ENCODE data around the gene TUBA4A. TPM values are rescaled to one million over a fixed set of nuclear protein-coding genes. Genes with fewer than 3 reads are reported as not detected.

The TUBA4A gene
- total and polyA plus RNA-seq, 2 experiments from 2014 or later = 44.3 to 77.7 TPM

DNA sequence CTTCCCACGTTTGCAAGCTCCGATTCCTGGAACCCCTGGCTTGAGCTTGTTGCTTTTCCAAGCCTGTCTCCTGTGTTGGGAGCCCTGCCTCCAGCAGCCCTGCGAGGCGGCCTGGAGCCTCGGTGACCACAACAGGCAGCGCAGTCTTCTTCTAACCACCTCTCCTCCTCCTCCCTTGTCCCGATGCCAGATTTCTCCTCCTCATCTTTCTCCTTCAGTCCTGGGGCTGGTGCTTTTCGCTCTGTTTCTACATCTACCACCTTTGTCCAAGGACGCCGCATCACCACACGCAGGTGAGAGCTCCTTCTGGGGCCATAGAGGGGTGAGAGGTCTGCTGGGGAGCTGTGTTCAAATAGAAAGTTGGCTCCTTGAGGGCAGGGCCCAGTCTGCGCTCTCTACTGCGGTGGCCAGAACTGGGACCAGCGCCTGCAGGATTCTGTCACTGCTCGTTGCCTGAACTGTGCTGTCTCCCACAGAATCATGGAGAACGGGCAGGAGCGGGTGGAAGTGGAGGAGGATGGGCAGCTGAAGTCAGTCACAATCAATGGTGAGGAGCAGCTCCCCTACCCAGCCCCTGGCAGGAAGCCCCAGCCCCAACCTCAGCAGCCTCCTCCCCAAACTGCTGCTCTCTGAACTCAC is 29.3 kb upstream of the TUBA4A start (continued):
- TF ChIP-seq, protein P1, sequence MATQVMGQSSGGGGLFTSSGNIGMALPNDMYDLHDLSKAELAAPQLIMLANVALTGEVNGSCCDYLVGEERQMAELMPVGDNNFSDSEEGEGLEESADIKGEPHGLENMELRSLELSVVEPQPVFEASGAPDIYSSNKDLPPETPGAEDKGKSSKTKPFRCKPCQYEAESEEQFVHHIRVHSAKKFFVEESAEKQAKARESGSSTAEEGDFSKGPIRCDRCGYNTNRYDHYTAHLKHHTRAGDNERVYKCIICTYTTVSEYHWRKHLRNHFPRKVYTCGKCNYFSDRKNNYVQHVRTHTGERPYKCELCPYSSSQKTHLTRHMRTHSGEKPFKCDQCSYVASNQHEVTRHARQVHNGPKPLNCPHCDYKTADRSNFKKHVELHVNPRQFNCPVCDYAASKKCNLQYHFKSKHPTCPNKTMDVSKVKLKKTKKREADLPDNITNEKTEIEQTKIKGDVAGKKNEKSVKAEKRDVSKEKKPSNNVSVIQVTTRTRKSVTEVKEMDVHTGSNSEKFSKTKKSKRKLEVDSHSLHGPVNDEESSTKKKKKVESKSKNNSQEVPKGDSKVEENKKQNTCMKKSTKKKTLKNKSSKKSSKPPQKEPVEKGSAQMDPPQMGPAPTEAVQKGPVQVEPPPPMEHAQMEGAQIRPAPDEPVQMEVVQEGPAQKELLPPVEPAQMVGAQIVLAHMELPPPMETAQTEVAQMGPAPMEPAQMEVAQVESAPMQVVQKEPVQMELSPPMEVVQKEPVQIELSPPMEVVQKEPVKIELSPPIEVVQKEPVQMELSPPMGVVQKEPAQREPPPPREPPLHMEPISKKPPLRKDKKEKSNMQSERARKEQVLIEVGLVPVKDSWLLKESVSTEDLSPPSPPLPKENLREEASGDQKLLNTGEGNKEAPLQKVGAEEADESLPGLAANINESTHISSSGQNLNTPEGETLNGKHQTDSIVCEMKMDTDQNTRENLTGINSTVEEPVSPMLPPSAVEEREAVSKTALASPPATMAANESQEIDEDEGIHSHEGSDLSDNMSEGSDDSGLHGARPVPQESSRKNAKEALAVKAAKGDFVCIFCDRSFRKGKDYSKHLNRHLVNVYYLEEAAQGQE (IDR thresholded peaks at IDR 0.05; ENCODE audit: unreplicated experiment) = no peak
- TF ChIP-seq, protein P2, sequence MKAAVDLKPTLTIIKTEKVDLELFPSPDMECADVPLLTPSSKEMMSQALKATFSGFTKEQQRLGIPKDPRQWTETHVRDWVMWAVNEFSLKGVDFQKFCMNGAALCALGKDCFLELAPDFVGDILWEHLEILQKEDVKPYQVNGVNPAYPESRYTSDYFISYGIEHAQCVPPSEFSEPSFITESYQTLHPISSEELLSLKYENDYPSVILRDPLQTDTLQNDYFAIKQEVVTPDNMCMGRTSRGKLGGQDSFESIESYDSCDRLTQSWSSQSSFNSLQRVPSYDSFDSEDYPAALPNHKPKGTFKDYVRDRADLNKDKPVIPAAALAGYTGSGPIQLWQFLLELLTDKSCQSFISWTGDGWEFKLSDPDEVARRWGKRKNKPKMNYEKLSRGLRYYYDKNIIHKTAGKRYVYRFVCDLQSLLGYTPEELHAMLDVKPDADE (IDR thresholded peaks at IDR 0.05) = no peak

DNA sequence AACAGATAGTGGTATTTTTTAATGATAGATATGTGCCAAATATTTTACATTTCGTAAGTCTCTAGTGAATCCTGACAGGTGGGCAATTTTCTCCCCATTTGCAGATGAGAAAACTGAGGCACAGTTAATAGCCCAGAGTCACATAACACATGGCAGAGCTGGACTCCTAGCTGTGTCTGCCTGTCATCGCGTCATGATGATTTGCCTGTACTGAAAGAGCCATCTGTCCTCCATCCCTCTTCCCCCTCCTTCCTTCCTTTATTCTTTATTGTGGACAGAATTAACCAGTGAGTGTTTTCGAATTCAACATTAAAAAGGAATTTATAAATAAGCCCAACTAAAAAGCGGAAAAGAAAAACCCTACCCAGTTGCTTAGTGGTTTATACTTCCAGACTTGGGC is 28.7 kb upstream of the TUBA4A start:
- H3F3A ChIP-seq (replicated peaks; ENCODE audit: low read depth) = no peaks in the 10 kb centered on the region
- H3K4me3 ChIP-seq = no peak overlapping the region
- peaks cover 22% of the 10 kb centered on the region for H3K4me1 ChIP-seq (ENCODE audit: insufficient read depth)
- no peaks in the 10 kb centered on the region for H3K27me3 ChIP-seq (ENCODE audit: insufficient read depth)
- H3K4me2 ChIP-seq = no peak overlapping the region
- H3K36me3 ChIP-seq (ENCODE audit: insufficient read depth) = no peaks in the 10 kb centered on the region; the same call in 1 of the 2 replicates
- Mint-ChIP-seq H3K4me1 (peaks cover 38% of the 10 kb centered on the region), H3K36me3 (ENCODE audit: low read depth) (peaks cover 11% of the 10 kb centered on the region; the same call in 2 of the 3 replicates), H3K9me3 (no peaks in the 10 kb centered on the region), H3K4me3 (no peak overlapping the region), H3K27ac (no peak overlapping the region), H3K27me3 (ENCODE audit: insufficient read depth, low read depth, poor library complexity) (peaks cover 12% of the 10 kb centered on the region)
- ATAC-seq (no peak), DNase-seq (ENCODE audit: low spot score) (no peak)
- no peak for TF ChIP-seq EZH2phosphoT487 (IDR thresholded peaks at IDR 0.05; ENCODE audit: unreplicated experiment)
- TF ChIP-seq, protein P2 (IDR thresholded peaks at IDR 0.05) = no peak
- TF ChIP-seq JUNB (IDR thresholded peaks at IDR 0.05; ENCODE audit: unreplicated experiment) = no peak
- no peak for TF ChIP-seq CREB1 (CRISPR knock-in tag; IDR thresholded peaks at IDR 0.05; ENCODE audit: low read depth)
- no peak for TF ChIP-seq STAT1 (IDR thresholded peaks at IDR 0.05; ENCODE audit: unreplicated experiment)
- H4K20me1 ChIP-seq (replicated peaks; ENCODE audit: insufficient read depth) = no peaks in the 10 kb centered on the region; the same call in 1 of the 2 replicates
- no peaks in the 10 kb centered on the region for H3K9me2 ChIP-seq (ENCODE audit: insufficient read depth)
- H3K79me2 ChIP-seq (replicated peaks; ENCODE audit: insufficient read depth) = no peaks in the 10 kb centered on the region
- no peak overlapping the region for H2AFZ ChIP-seq
- H3K27ac ChIP-seq (ENCODE audit: low read depth) = no peak overlapping the region

DNA sequence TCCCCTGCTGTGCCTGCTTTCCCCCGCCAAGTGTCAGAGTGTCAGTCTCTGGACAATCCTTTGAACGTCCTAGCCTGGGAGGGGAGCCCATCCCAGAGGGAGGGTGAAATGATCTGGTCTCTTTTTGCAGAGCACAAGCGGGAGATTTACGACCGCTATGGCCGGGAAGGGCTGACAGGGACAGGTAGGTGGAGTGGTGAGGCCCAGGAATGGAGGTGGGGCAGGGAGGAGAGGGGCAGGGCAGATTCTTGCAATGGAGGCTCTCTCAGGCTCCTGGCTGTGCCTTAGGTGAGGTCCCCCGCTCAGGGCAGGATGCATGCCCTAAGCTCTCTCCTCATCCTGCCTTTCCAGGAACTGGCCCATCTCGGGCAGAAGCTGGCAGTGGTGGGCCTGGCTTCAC is 27.9 kb upstream of the TUBA4A start:
- Histone ChIP-seq H3K9me2 (ENCODE audit: insufficient read depth) (no peaks in the 10 kb centered on the region), H3K36me3 (ENCODE audit: insufficient read depth) (no peaks in the 10 kb centered on the region; the same call in 1 of the 2 replicates), H3K4me3 (no peak overlapping the region), H4K20me1 (replicated peaks; ENCODE audit: insufficient read depth) (no peaks in the 10 kb centered on the region), H3F3A (replicated peaks; ENCODE audit: low read depth) (no peaks in the 10 kb centered on the region), H3K79me2 (replicated peaks; ENCODE audit: insufficient read depth) (no peaks in the 10 kb centered on the region), H3K4me2 (no peak overlapping the region), H3K27me3 (ENCODE audit: insufficient read depth) (no peaks in the 10 kb centered on the region), H3K27ac (ENCODE audit: low read depth) (no peak overlapping the region), H3K4me1 (ENCODE audit: insufficient read depth) (peaks cover 27% of the 10 kb centered on the region), H2AFZ (no peak overlapping the region)
- no peak for ATAC-seq
- H3K27me3 Mint-ChIP-seq (ENCODE audit: insufficient read depth, low read depth, poor library complexity) = peaks cover 13% of the 10 kb centered on the region
- H3K27ac Mint-ChIP-seq = no peak overlapping the region
- TF ChIP-seq CREB1 (CRISPR knock-in tag; IDR thresholded peaks at IDR 0.05; ENCODE audit: low read depth) = no peak
- no peak for TF ChIP-seq JUNB (IDR thresholded peaks at IDR 0.05; ENCODE audit: unreplicated experiment)
- no peak overlapping the region for H3K4me3 Mint-ChIP-seq
- DNase-seq (ENCODE audit: low spot score) = no peak
- H3K9me3 Mint-ChIP-seq = no peaks in the 10 kb centered on the region
- H3K36me3 Mint-ChIP-seq (ENCODE audit: low read depth) = peaks cover 11% of the 10 kb centered on the region; the same call in 2 of the 3 replicates
- peaks cover 41% of the 10 kb centered on the region for H3K4me1 Mint-ChIP-seq
